ENCODE data around the gene EEF1A2.
"Not testable (repeated sequence)": the region's sequence is repeated elsewhere in the genome, so short reads cannot be mapped to it uniquely, and the experiment has no call there.

Gene EEF1A2

GRCh38 chr20:63484236-63484635, 14.6 kb downstream of the EEF1A2 start:
- DNase-seq = no peak

- DNase-seq = no peak
Observed at GRCh38 chr20:63483834-63484233, 15.0 kb downstream of the EEF1A2 start.

- no peak for DNase-seq
Observed at GRCh38 chr20:63482021-63482587, 16.8 kb downstream of the EEF1A2 start.

GRCh38 chr20:63481503-63481902, 17.4 kb downstream of the EEF1A2 start:
- DNase-seq = no peak

GRCh38 chr20:63479695-63480419, 19.0 kb downstream of the EEF1A2 start:
- DNase-seq = not testable (repeated sequence)

GRCh38 chr20:63478346-63479302, 20.3 kb downstream of the EEF1A2 start:
- no peak for DNase-seq

- no peak for DNase-seq
Observed at GRCh38 chr20:63477944-63478343, 20.9 kb downstream of the EEF1A2 start.

GRCh38 chr20:63477061-63477616, 21.7 kb downstream of the EEF1A2 start:
- DNase-seq = no peak

GRCh38 chr20:63475209-63475608, 23.7 kb downstream of the EEF1A2 start:
- DNase-seq = no peak

- DNase-seq = no peak
Observed at GRCh38 chr20:63473555-63474449, 25.1 kb downstream of the EEF1A2 start.

GRCh38 chr20:63472862-63473390, 26.0 kb downstream of the EEF1A2 start:
- no peak for DNase-seq

- no peak for DNase-seq
Observed at GRCh38 chr20:63471981-63472831, 26.7 kb downstream of the EEF1A2 start, which contains the start of gene KCNQ2. Gene KCNQ2 (minus strand): TSS chr20:63472655. CDS start chr20:63472463, 192 bp downstream.

- DNase-seq = no peak
Observed at GRCh38 chr20:63471717-63471980, 27.2 kb downstream of the EEF1A2 start.

- no peak for DNase-seq
Observed at GRCh38 chr20:63471002-63471716, 27.7 kb downstream of the EEF1A2 start.

GRCh38 chr20:63470410-63470809, 28.5 kb downstream of the EEF1A2 start:
- no peak for DNase-seq

GRCh38 chr20:63469713-63470101, 29.2 kb downstream of the EEF1A2 start:
- no peak for DNase-seq

GRCh38 chr20:63469019-63469712, 29.7 kb downstream of the EEF1A2 start:
- DNase-seq = no peak

- DNase-seq = no peak
Observed at GRCh38 chr20:63468421-63468820, 30.5 kb downstream of the EEF1A2 start.

GRCh38 chr20:63467294-63468083, 31.4 kb downstream of the EEF1A2 start:
- DNase-seq = no peak
